GM21786 (cell line): ENCODE measurements around the gene TPK1.
A peak's percentile ranks its signal among the peaks of the same experiment; 100 is the strongest.
"Not testable (repeated sequence)": the region's sequence is repeated elsewhere in the genome, so short reads cannot be mapped to it uniquely, and the experiment has no call there.

Experiments
- ATAC-seq: cut with Tn5 transposase; IDR thresholded peaks from one replicate; pipeline ENCODE4 v1.9.1; 2021; ENCODE audit not compliant: unreplicated experiment

TPK1 gene

GRCh38 chr7:144777889-144778288 lies 58.0 kb downstream of the TPK1 start:
- ATAC-seq, result not testable (repeated sequence)

- no peak for ATAC-seq
Observed at GRCh38 chr7:144777005-144777839, 58.6 kb downstream of the TPK1 start.

GRCh38 chr7:144776447-144776846 lies 59.4 kb downstream of the TPK1 start:
- no peak for ATAC-seq

- ATAC-seq, result no peak
Observed at GRCh38 chr7:144775749-144776148, 60.1 kb downstream of the TPK1 start.

GRCh38 chr7:144771927-144772326 lies 63.9 kb downstream of the TPK1 start:
- ATAC-seq, result no peak

- ATAC-seq, result no peak
Observed at GRCh38 chr7:144771174-144771573, 64.7 kb downstream of the TPK1 start.

GRCh38 chr7:144769352-144769751 lies 66.5 kb downstream of the TPK1 start:
- no peak for ATAC-seq

- no peak for ATAC-seq
Observed at GRCh38 chr7:144768633-144769032, 67.2 kb downstream of the TPK1 start.

GRCh38 chr7:144763291-144763690 lies 72.6 kb downstream of the TPK1 start:
- ATAC-seq, result no peak

- ATAC-seq, result no peak
Observed at GRCh38 chr7:144762853-144763252, 73.0 kb downstream of the TPK1 start.

- ATAC-seq, result no peak
Observed at GRCh38 chr7:144761493-144761892, 74.4 kb downstream of the TPK1 start.

- ATAC-seq, result no peak
Observed at GRCh38 chr7:144759653-144760052, 76.2 kb downstream of the TPK1 start.

- no peak for ATAC-seq
Observed at GRCh38 chr7:144747936-144748335, 87.9 kb downstream of the TPK1 start.

- peak; percentile 95 for ATAC-seq
Observed at GRCh38 chr7:144738708-144739314, 97.0 kb downstream of the TPK1 start.

GRCh38 chr7:144738146-144738545 lies 97.7 kb downstream of the TPK1 start:
- no peak for ATAC-seq

- no peak for ATAC-seq
Observed at GRCh38 chr7:144736880-144737493, 98.9 kb downstream of the TPK1 start.

GRCh38 chr7:144735505-144736276 lies 100.2 kb downstream of the TPK1 start:
- ATAC-seq, result no peak

GRCh38 chr7:144731661-144732351 lies 104.0 kb downstream of the TPK1 start:
- no peak for ATAC-seq

- no peak for ATAC-seq
Observed at GRCh38 chr7:144730224-144730623, 105.6 kb downstream of the TPK1 start.

GRCh38 chr7:144729226-144729625 lies 106.6 kb downstream of the TPK1 start:
- no peak for ATAC-seq

- no peak for ATAC-seq
Observed at GRCh38 chr7:144728551-144728950, 107.3 kb downstream of the TPK1 start.
